ENCODE measurements around the gene PBX4. TPM values are rescaled to one million over a fixed set of nuclear protein-coding genes. Genes with fewer than 3 reads are reported as not detected.
A peak's percentile ranks its signal among the peaks of the same experiment; 100 is the strongest.

Gene PBX4
- total RNA-seq, 1 donor from 2014 or later = 56.1 TPM

DNA sequence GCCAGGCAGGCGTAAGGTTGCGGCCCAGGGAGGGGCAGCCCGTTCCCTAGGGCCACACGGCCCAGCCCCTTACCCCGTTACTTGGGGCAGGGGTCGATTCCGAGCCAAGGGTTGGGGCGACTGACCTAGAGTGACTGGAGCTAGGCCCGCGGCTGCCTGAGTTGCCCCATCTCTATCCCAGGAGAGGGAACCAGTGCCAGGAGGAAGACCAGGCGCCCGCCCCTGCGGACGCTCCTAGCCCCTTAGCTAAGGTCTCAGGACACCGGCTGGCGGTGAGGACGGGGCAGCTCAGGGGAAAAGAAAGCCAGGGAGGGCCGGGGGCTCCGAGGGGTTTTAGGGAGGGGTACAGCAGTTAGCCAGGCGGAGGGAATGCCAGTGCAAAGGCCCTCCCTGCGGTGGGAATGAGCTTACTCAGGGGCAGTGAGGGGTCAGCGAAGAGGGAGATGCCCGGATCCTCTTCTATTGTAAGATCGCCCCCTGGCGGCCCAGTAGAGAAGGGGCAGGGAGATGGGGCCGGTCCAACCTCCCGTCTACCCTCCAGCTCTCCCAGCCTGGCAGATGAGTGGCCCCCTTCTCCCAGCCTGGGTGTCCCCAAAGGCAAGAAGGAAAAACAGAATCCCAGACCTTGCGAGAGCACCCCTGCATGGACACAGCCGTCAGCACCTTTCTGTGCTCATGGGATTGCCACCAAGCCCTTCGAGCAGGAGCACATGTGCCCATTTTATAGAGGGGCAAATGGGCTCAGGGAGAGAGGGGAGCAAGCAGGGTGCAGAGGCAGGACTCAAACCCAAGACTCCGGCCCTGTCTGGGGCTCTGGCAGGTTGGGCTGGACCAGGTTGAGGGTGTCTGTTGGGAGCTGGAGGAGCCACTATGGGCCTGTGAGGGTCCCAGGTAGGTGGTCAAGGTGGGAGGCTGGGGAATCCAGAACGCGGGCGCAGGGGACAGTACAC is 64.1 kb downstream of the PBX4 start:
- DNase-seq = peak; percentile 80
- Mint-ChIP-seq H3K27ac (ENCODE audit: unreplicated experiment) (no peak overlapping the region), H3K27me3 (ENCODE audit: unreplicated experiment) (peaks cover 12% of the 10 kb centered on the region), H3K9me3 (ENCODE audit: unreplicated experiment) (peaks cover 3% of the 10 kb centered on the region), H3K36me3 (ENCODE audit: unreplicated experiment) (no peaks in the 10 kb centered on the region), H3K4me1 (ENCODE audit: low read depth, unreplicated experiment) (peaks cover 11% of the 10 kb centered on the region), H3K4me3 (ENCODE audit: unreplicated experiment) (no peak overlapping the region)
- TF ChIP-seq, protein P1, sequence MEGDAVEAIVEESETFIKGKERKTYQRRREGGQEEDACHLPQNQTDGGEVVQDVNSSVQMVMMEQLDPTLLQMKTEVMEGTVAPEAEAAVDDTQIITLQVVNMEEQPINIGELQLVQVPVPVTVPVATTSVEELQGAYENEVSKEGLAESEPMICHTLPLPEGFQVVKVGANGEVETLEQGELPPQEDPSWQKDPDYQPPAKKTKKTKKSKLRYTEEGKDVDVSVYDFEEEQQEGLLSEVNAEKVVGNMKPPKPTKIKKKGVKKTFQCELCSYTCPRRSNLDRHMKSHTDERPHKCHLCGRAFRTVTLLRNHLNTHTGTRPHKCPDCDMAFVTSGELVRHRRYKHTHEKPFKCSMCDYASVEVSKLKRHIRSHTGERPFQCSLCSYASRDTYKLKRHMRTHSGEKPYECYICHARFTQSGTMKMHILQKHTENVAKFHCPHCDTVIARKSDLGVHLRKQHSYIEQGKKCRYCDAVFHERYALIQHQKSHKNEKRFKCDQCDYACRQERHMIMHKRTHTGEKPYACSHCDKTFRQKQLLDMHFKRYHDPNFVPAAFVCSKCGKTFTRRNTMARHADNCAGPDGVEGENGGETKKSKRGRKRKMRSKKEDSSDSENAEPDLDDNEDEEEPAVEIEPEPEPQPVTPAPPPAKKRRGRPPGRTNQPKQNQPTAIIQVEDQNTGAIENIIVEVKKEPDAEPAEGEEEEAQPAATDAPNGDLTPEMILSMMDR (IDR thresholded peaks at IDR 0.05; ENCODE audit: partially characterized antibody, unreplicated experiment) = peak; percentile 84

DNA sequence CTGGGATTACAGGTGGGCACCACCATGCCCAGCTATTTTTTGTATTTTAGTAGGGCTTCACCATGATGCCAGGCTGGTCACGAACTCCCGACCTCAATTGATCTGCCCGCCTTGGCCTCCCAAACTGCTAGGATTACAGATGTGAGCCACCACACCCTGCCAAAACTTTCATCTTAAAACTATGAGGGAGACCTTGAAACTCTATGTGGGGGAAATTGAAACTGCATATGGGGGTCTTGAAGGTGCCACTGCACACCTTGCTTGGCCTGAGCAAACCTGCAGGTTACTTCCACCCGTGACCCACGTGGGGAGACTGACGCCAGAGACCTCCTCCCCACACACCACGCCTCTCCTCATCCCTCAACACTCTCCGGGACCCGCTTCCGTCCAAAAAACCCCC is 64.8 kb downstream of the PBX4 start:
- H3K4me1 Mint-ChIP-seq (ENCODE audit: low read depth, unreplicated experiment) = peaks cover 11% of the 10 kb centered on the region
- peaks cover 5% of the 10 kb centered on the region for H3K36me3 Mint-ChIP-seq (ENCODE audit: unreplicated experiment)
- no peak for DNase-seq
- H3K27me3 Mint-ChIP-seq (ENCODE audit: unreplicated experiment) = peaks cover 12% of the 10 kb centered on the region
- no peak overlapping the region for H3K27ac Mint-ChIP-seq (ENCODE audit: unreplicated experiment)
- TF ChIP-seq, protein P1 (IDR thresholded peaks at IDR 0.05; ENCODE audit: partially characterized antibody, unreplicated experiment) = no peak
- H3K9me3 Mint-ChIP-seq (ENCODE audit: unreplicated experiment) = peaks cover 7% of the 10 kb centered on the region
- no peak overlapping the region for H3K4me3 Mint-ChIP-seq (ENCODE audit: unreplicated experiment)

DNA sequence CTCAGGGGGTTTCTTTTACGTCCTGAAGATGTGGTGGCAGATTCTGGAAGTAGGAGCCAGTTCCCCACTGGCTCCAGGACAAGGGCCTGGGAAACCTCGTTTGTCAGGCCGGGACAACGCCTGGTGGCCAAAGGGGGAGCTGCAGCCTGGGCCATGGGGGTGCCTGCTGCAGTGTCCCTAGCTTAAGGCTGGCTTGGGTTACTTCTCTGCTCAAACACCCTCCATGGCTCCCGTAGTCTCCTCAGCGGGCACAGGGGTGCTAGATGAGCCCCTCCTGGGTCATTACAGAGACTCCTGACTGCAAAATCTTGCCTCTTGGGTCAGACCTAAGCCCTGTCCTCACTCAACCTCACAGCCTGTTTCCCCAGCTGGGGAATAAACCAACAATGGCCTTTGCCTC is 65.7 kb downstream of the PBX4 start:
- DNase-seq = peak; percentile 87
- Mint-ChIP-seq H3K27ac (ENCODE audit: unreplicated experiment) (no peak overlapping the region), H3K4me3 (ENCODE audit: unreplicated experiment) (no peak overlapping the region), H3K36me3 (ENCODE audit: unreplicated experiment) (peaks cover 5% of the 10 kb centered on the region), H3K27me3 (ENCODE audit: unreplicated experiment) (peaks cover 7% of the 10 kb centered on the region), H3K4me1 (ENCODE audit: low read depth, unreplicated experiment) (peaks cover 11% of the 10 kb centered on the region), H3K9me3 (ENCODE audit: unreplicated experiment) (peaks cover 7% of the 10 kb centered on the region)
- TF ChIP-seq, protein P1 (IDR thresholded peaks at IDR 0.05; ENCODE audit: partially characterized antibody, unreplicated experiment) = peak; percentile 85

DNA sequence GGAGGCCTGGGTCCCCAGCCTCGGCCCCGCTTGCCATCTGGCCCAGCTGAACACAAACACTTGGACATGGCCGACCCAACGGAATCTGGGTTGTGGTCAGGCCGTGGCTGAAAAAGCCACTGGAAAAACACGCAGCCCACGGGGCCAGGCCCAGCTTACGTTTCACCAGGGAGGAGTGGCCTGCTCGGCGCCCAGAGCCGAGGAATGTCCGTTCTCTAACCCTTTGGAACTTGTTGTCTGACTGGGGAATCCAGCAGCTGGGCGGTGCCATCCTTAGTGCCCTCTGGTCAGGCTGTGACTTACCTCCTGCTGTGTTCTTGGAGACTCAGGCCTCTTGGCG is 66.7 kb downstream of the PBX4 start:
- Mint-ChIP-seq H3K9me3 (ENCODE audit: unreplicated experiment) (peaks cover 7% of the 10 kb centered on the region), H3K4me3 (ENCODE audit: unreplicated experiment) (peak overlapping the region; percentile 20), H3K27ac (ENCODE audit: unreplicated experiment) (peak overlapping the region; percentile 64), H3K4me1 (ENCODE audit: low read depth, unreplicated experiment) (peaks cover 11% of the 10 kb centered on the region), H3K27me3 (ENCODE audit: unreplicated experiment) (peaks cover 7% of the 10 kb centered on the region), H3K36me3 (ENCODE audit: unreplicated experiment) (peaks cover 5% of the 10 kb centered on the region)
- no peak for DNase-seq
- TF ChIP-seq, protein P1 (IDR thresholded peaks at IDR 0.05; ENCODE audit: partially characterized antibody, unreplicated experiment) = no peak
